GM04503 (cell line): ENCODE results near the gene SKAP2.

Experiments
- DNase-seq: peaks from one replicate; pipeline ENCODE4 v3.0.0-alpha.2; 2012; ENCODE audit warnings: low read depth

The SKAP2 gene

DNA sequence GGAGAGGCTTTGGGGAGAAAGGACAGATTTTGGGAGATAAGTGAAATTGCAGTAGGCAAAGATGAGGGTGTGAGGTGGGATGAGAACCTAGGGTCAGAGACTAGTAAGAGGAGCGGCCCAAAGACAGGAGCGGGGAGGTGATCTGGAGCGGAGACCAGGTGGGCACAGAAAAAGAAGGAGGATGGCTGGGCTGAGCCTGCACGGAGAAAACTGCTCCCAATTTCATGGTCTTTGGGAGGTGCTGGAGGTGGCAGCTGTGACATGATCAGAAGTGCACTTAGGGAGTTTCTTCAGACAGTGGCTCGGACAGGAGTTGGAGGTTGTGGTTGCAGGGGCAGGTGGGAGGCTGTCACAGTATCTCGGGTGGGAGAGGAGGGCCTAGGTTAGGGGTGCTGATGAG lies 232.8 kb downstream of the SKAP2 start:
- DNase-seq = no peak

GRCh38 chr7:26630941-26631580 lies 233.3 kb downstream of the SKAP2 start:
- DNase-seq = no peak

GRCh38 chr7:26630361-26630760 lies 234.0 kb downstream of the SKAP2 start:
- no peak for DNase-seq

DNA sequence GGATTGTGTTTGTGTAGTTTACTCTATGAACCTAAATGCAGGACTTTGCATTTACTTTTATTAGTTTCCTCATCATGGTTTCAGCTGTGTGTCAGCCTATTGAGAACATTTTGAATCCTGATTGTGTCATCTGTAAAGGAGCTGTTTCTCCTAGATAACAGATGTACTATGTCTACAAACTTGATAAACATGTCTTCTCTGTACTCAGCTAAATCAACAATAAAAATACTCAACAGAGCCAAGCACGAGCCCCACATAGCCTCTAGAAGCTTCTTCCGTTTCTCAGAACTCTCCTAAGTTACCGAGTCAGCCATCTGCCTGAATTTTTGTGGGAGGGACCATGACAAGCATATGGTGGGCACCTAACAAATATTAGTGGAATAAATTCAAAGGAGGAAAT lies 234.7 kb downstream of the SKAP2 start:
- DNase-seq = no peak

GRCh38 chr7:26627891-26628341 lies 236.5 kb downstream of the SKAP2 start:
- no peak for DNase-seq

GRCh38 chr7:26627221-26627620 lies 237.2 kb downstream of the SKAP2 start:
- DNase-seq = no peak

DNA sequence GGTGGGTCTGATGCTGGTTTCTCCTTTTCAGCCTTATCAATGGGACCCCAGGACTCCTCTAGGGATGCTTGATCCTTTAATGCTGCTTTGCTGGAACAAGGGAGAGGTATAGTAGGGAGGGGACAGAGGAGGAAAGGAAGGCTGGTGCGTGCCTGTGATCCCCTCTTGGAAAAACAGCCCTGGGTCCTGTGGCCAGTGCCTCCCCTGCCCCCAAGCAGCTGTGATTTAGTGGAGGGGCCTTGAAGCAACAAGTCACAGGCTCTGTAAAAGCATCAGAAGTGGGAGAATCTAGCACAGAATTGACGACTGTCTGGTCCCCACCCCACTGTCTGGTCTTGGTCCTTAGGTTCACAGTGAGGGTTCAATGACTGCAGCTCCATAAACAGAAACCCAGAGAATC lies 237.7 kb downstream of the SKAP2 start:
- DNase-seq = no peak

- DNase-seq = no peak
Observed at GRCh38 chr7:26626156-26626555, 238.2 kb downstream of the SKAP2 start.

DNA sequence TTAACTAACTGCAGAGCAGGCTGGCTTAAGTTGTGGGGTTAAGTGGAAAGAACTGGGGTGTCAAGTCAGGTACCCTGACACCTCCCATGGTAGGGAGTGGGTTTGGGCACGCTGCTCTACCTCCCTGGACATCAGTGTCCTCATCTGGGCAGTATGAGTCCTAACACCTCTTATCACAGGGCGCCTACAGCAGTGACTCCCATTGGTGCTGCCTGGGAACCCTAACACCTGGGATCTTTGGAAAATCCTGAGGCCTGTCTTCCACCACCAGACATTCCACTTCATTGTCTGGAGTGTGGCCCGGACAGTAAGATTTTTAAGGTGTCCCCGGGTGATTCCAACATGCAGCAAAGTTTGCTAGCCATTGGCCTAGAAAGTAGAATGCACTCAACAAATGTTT lies 239.1 kb downstream of the SKAP2 start:
- no peak for DNase-seq

DNA sequence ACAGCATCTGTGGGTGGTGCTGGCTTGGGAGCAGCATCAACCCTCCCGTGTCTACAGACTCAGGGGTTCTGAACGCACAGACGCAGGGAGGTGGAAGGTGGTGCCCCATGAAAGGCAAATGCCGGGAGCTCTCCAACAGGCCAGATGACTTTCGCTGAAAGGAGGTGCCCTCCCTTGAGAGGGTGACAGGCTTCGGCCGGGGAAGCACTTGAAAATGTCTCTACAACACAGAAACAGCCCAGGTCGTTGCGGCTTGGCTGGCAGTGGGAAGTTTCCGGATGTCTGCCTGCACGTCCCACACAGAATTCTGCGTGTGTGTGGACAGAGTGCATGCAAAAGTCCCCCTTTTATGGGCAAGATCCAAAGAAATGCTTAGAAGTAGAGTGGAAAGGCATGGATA lies 239.6 kb downstream of the SKAP2 start:
- DNase-seq = no peak

- no peak for DNase-seq
Observed at GRCh38 chr7:26624431-26624830, 240.0 kb downstream of the SKAP2 start.

DNA sequence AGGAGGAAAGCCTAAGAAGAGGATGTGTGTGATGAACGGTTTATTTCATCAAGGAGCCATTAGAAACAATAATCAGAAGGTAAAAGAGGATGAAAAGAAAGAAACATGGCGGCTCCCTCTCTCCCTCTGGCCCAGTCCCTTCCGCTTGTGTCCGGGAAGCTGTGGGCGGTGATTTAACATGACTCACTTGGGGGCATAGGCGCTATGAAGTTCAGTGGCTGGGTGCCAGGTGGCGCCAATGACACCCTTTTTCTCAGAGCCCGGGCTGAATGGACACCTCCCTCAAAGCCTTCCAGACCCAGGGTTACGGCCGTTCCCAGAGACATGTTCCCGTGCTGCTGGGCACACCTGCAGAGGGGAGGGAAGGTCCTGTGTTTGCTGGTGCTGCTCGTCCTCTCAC lies 244.0 kb downstream of the SKAP2 start:
- DNase-seq = no peak

DNA sequence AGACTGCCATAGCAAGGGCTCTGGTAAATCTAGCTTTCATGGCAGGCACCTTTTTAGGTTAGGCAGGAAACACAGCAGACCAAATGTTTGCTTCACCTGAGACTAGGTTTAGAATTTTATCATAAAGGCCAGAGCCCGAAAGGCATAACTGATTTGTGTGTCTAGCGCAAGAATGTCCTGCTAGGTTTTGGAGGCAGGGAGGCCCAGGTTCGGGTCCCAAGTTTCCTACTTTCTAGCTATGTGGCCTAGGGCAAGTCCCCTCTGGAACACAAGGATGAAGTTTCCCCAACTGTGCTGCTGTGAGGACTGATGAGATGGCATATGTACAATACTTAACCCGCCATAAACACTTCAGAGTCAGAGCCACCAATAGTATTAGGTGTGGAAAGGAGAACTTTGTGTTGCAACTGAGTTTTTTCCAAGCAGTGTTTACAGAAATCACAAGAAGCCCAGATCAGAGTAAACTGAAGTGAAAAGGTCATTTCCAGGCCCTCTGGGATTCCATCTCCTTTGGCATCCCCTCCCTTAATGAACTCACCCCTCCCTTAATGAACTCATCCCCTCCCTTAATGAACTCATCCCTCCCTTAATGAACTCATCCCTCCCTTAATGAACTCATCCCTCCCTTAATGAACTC lies 244.9 kb downstream of the SKAP2 start:
- no peak for DNase-seq

DNA sequence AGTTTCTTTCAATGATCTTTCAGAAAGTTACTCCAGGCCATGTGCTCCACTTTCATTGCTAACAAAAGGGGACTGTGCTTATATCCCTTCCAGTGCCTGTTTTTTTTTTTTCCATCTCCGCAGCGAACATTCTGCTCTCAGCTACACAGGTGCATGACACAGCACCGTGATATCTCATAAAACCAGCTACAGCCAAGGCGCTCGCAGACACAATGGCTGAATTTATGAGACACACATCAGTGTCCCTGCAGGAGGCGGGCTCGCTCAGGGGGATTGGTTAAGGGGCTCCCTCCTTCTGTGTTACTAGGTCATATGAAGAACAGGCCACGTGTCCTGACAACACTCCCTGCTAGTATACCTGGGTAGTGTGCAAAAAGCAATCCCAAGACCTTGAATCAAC lies 245.5 kb downstream of the SKAP2 start:
- DNase-seq = no peak

- no peak for DNase-seq
Observed at GRCh38 chr7:26618449-26618848, 245.9 kb downstream of the SKAP2 start.
